Ramos (cell line): ENCODE results near the gene EPSTI1.
"Not testable (repeated sequence)": the region's sequence is repeated elsewhere in the genome, so short reads cannot be mapped to it uniquely, and the experiment has no call there.

Experiments used
- in situ Hi-C: fragments of 300-500 bp; cut with MboI; formaldehyde crosslinking; loops from one replicate; pipeline ENCODE4 v1.14.3; 2022; ENCODE audit warnings: low sequenced_read_pairs; ENCODE audit not compliant: unreplicated experiment

EPSTI1 gene

DNA sequence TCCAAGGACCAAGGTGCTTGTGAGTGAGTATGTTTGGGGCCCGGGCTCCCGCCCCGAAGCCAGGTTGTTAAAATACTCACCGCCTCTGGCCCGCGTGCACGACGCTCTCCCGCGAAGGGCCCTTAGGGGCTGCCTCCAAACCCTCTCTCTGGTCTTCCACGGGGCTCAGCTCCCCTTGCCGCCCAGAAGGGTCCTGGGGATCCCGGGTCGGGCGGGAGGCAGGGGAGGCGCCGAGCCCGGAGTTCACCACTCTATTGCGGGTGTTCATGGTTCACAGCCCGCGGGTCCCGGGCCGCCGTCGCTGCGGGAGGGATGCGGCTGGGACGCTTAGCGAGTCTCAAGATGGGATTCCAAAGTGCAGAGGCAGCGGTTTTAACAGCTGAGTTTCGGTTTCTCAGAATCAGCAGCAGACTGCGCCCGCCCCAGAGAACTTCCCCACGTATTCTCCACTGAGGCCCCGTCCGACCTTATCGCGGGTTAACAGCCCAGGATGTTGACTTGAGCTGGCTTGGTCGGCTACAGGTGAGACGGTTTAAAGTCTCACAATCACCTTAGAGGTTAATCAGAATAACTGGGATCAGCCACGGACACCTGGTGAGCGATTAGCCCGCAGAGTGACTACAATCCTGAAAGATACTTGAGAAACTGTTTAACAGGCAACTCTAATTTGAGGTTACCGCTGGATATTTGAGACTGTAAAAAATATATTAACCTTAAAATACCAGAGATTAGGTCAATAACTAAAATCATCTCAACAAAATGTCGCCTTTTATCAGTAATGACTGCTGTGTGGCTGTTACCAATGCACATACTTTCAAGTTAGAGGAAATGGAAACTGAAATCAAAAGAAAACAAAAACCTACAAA is at the start of gene EPSTI1:
Gene EPSTI1, minus strand, starts transcription at position 344 of the 866 bp plus-strand sequence. Its CDS starts 76 bp downstream, at position 268.
- in situ Hi-C loops = no loop called here

DNA sequence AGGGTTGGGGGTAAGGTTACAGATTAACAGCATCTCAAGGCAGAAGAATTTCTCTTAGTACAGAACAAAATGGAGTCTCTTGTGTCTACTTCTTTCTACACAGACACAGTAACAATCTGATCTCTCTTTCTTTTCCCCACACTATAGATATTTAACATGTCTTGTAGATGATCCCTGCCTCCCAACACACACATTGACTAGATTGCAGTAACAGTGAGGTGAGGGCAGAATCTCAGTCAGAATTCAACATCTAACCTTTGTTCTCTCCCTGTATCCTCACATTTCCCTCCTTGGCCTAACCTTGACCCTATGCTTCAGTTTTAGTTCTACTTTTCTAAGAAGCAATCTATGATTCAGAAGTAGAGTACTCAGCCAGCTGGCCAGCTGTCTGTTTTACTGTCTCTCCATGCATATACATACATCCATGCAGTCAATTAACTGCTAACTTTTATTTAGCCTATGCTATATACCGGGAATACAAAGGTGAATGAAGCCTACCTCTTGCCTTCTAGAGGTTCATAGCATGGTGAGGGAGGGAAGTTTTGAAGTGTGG is 49.4 kb upstream of the EPSTI1 start:
- in situ Hi-C loops = no loop called here

- in situ Hi-C loops = not testable (repeated sequence)
These were observed 48.7 kb upstream of the EPSTI1 start for GRCh38 chr13:43040581-43041368.

DNA sequence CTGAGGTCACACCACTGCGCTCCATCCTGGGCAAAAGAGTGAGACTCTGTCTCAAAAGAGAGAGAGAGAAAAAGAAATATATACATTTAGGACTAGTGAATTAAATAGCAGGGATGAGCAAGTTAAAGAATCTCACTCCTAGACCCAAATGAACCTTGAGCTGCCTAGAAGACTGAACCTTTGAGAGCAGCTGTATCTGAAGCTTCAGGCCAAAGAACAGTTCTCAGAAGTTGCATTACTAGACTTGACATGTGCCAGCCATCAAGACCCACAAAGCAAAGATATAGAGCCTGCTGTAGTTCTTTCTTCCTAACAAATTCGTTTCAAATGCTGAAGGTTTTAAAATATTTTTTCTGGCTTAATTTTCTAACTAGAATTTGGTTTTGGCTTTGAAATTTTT is 47.9 kb upstream of the EPSTI1 start:
- in situ Hi-C loops = no loop called here

DNA sequence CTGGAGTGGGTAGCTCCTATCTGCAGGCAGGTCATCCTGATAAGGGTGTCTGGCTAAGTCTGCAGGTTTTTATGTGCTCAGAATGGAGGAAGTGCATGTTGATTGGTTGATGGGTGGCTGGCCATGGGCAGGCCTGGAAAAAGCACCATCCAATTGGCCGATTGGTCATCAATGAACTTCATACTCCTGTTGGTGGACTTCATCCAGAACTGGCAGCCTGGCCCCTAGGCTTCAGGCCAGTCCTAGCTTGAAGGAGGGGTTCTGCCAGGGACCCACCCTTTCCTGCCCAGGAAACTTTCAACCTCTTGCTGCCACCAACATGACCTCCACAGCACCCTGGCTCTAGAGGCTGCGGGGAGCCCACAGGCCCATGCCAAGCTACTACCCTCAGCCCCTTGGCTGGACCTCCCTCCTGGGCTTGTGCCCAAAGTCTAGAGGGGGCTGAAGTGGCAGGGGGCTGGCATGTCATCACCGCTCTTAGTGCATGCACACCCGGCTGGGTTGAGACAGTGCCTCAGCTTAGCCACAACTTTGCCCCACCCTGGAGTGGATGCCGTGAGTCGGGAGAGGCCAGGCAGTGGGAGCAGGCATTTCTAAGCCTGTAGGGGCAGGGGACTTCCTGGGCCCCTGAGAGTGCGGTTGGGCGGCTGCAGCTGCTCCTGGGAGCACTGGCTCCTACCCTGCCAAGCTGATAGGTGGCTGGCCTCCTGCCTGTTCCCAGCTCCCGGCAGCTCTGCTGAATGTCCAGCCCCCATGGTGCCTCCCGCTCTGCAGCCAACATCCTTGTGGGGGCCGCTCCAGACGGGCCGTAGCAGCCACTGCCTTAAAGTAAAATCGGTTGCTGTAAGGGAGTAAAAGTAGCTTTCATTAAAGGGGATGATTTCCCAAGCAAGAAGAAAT is 44.6 kb upstream of the EPSTI1 start:
- in situ Hi-C loops = no loop called here

DNA sequence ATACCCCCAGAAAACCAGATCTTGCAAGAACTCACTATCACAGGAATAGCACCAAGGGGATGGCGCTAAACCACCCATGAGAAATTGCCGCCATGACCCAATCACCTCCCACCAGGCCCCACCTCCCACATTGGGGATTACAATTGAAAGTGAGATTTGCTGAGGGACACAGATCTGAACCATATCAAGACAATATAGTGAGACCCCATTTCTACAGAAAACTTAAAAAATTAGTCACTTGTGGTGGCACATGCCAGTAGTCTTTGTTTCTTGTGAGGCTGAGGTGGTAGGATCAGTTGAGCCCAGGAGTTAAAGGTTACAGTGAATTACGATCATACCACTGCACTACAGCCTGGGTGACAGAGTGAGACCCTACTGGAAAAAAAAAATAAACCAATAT is 41.0 kb upstream of the EPSTI1 start:
- in situ Hi-C loops = no loop called here

- in situ Hi-C loops = no loop called here
These were observed 39.8 kb upstream of the EPSTI1 start for GRCh38 chr13:43031881-43032280.

DNA sequence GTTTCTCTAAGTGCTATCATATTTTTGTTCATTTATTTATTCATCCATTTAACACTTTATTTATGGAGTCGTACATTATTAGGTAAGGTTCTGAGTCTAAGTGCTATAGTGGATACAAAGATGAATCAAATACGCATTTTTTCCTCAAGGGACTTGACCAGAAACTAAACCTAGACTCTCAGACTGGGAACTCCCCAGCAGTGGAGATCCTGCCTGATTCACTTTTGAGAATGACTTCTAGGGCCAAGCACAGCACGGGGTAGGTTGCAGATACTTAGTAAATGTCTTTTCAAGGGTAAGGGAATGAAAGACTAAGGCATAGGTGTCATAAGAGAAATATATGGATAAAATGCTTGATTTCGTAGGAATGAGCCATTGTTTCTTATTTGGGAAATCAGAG is 38.5 kb upstream of the EPSTI1 start:
- in situ Hi-C loops = no loop called here

DNA sequence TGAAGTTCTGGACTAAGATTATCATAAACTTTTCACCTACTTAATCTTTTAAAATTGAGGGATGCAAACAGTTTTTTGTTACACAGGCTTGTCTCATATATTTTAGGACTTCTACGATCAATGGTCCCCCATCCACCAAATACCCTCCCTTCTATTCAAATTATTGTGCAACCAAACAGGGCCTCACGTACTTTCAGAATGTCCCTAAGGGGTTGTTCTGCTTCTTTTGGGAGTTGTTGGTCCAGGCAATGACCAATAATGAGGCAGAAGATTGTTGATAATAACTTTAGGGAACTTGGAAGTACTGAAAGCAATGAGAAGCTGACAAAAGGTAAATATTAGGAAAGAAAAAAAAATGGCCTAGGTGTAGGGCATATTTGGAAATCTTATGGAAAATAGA is 34.2 kb upstream of the EPSTI1 start:
- in situ Hi-C loops = no loop called here

- in situ Hi-C loops = no loop called here
These were observed 31.4 kb upstream of the EPSTI1 start, which contains the start of gene DNAJC15 for GRCh38 chr13:43023289-43023963. DNAJC15 (plus strand) TSS chr13:43023586; CDS start chr13:43023627, 41 bp downstream.

- in situ Hi-C loops = no loop called here
These were observed 30.9 kb upstream of the EPSTI1 start for GRCh38 chr13:43022934-43023288.

- in situ Hi-C loops = no loop called here
These were observed 30.1 kb upstream of the EPSTI1 start for GRCh38 chr13:43021926-43022670.

- in situ Hi-C loops = no loop called here
These were observed 28.8 kb upstream of the EPSTI1 start for GRCh38 chr13:43020794-43021193.

DNA sequence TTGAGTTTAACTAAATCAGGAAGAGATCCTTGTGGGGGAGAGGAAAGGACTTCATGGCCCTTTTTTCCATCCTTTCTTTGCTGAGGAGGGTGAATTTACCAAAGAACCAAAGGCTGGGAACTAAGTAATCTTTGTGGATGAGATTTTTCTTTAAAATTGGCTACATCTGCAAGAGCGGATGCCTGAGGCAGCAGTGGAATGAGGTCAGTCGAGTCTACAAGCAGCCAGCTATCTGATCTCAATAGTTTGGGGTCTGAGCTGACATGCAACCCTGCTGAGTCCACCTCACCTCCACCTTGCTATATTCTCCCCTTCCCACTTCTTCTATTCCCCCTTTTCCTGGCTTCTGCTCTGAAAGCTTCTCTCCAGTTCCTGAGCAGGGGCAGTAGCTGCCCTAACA is 27.8 kb upstream of the EPSTI1 start:
- in situ Hi-C loops = no loop called here

- in situ Hi-C loops = no loop called here
These were observed 24.2 kb upstream of the EPSTI1 start for GRCh38 chr13:43016226-43016625.

DNA sequence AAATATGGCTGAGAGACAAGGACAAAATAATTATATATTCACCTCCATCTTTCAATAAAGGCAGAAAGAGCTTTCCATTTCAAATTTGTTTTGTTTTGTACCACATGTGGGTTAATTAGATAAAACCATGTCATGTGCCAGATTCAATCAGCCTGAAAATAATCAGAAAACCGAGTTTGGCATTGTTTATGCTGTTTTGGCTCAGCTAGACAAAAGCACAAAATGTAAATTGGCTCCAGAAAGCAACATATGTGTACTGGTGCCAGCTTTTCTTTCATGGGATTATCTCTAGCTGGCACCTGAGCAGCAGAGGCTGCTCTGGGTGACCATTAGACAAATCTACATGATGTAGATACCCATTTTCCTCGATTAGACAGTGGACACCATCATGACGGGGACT is 22.1 kb upstream of the EPSTI1 start:
- in situ Hi-C loops = no loop called here

- in situ Hi-C loops = no loop called here
These were observed 17.5 kb upstream of the EPSTI1 start for GRCh38 chr13:43009506-43009905.

DNA sequence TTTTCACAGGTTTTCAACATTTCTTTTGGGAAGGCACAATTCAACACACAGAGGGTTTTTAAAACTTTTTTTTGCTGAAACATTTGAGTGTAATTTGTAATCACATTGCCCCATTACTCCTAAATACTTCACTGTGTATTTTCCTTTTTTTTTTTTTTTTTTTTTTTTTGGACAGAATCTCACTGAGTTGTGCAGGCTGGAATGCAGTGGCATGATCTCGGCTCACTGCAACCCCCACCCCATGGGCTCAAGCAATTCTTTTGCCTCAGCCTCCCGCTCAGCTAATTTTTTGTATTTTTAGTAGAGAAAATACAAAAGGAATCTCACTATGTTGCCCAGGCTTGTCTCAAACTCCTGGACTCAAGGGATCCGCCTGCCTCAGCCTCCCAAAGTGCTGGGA is 16.6 kb upstream of the EPSTI1 start:
- in situ Hi-C loops = no loop called here
